GM12864 (cell line): Measurements from ENCODE around the gene COPS3.

Source experiments
- DNase-seq: peaks from one replicate; pipeline ENCODE4 v3.0.0-alpha.2; 2011; ENCODE audit warnings: low read depth
- H3K4me3 ChIP-seq: 2 replicates; pipeline ENCODE4 v1.5.1; 2011; ENCODE audit warnings: mild to moderate bottlenecking, low read depth, low read length, control low read depth
- TF ChIP-seq, protein P1 (sequence below): IDR thresholded peaks from 2 replicates; pipeline ENCODE4 v1.5.1; 2011; ENCODE audit warnings: low read depth, mild to moderate bottlenecking, moderate library complexity, low read length, control low read depth, inconsistent platforms; ENCODE audit errors: missing control alignments

COPS3 gene

DNA sequence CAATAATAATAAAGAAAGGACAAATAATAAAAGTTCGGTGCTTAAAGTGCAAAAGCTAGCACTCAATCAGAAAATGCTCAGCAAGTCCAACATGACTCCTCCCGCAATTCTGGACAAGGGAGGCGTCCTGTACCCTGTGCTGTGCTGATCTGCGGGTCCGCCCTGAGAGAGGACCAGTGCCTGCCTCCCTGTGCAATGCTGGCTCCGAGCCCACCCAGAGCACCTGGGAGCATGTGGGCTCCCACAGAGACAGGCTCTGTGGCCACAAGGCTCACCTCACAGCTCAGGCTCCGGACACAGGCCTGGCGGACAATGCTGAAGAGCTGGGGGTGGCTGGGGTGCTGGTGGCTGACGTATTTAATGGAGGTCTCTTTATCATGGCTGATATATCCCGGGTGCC lies 55.1 kb downstream of the COPS3 start:
- TF ChIP-seq, protein P1, sequence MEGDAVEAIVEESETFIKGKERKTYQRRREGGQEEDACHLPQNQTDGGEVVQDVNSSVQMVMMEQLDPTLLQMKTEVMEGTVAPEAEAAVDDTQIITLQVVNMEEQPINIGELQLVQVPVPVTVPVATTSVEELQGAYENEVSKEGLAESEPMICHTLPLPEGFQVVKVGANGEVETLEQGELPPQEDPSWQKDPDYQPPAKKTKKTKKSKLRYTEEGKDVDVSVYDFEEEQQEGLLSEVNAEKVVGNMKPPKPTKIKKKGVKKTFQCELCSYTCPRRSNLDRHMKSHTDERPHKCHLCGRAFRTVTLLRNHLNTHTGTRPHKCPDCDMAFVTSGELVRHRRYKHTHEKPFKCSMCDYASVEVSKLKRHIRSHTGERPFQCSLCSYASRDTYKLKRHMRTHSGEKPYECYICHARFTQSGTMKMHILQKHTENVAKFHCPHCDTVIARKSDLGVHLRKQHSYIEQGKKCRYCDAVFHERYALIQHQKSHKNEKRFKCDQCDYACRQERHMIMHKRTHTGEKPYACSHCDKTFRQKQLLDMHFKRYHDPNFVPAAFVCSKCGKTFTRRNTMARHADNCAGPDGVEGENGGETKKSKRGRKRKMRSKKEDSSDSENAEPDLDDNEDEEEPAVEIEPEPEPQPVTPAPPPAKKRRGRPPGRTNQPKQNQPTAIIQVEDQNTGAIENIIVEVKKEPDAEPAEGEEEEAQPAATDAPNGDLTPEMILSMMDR = no peak
- H3K4me3 ChIP-seq = no peak overlapping the region
- no peak for DNase-seq

DNA sequence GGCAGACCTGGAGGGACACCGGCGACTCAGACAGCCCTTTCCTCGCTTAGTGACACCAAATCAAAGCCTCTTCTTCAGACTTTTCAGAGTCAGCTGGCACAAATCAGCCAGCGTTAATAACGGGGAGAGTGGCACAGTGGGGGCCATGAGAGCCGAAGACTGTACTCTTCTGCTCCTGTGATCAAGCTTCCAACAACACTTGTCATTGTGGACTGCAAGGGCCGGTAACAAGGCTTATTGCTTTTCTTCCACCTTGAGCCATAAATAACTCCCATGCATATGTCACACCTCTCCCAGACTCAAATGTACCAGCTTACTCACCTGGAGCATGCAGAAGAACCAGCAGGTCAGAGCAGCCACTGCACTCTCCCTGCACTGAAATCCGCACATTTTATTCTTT lies 56.9 kb downstream of the COPS3 start:
- DNase-seq = no peak
- no peak overlapping the region for H3K4me3 ChIP-seq
- TF ChIP-seq, protein P1 = no peak

DNA sequence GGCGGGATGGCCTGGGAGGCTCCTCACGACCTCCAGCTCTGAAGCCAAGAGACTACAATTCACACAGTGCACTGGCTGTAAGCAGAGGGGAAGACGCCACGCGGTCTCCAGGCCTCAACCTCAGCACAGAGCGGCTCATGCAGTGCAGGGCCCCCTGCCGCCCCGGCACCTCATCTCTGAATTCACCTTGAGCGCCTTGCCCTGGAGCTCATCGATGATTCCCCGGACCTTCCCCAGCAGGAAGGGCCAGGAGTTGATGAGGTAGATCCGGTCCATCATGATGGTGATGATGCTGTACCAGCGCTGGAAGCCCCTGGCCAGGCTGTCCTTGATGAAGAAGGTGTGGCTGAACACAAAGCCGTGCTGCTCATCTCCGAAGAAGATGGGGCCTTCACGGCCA lies 57.3 kb downstream of the COPS3 start:
- TF ChIP-seq, protein P1 = no peak
- no peak overlapping the region for H3K4me3 ChIP-seq
- no peak for DNase-seq

DNA sequence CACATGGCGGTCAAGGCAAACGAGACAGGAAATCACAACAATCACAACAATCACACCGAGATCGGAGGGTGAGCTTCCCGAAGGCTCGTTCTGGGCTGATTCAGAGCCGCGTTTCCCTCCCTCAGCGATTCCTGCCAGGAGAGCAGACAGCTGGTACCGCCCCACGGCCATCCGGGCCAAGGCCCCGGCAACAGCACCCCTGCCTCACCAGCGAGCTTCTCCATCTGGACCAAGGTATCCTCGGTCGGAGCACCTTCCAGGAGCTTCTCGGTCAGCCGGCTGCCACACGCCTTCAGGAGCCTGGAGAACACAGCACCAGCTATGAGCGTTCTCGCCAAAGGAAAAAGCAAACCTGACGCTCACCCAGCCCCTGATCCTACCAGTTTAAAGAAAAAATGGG lies 59.7 kb downstream of the COPS3 start:
- TF ChIP-seq, protein P1 = no peak
- H3K4me3 ChIP-seq = no peak overlapping the region
- DNase-seq = no peak

DNA sequence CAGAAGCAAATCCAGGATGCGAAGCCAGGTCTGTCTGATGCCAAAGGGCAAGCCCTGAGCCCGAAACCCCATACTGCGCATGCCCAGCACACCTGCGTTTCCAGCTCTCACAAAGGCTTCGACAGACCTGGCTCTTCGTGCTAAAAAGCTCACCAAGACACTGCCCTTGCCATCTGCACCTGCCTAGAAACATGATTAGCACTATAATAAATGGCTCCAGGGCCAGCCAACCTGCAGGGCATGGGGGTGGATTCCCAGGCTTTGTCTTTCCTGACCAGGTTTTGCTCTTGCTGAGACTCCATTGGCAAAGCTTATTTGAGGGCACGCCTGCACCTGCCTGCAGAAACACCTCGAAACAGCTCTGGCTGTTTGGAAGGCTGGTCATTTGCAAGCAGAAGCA lies 60.5 kb downstream of the COPS3 start:
- TF ChIP-seq, protein P1 = no peak
- no peak for DNase-seq
- H3K4me3 ChIP-seq = no peak overlapping the region

DNA sequence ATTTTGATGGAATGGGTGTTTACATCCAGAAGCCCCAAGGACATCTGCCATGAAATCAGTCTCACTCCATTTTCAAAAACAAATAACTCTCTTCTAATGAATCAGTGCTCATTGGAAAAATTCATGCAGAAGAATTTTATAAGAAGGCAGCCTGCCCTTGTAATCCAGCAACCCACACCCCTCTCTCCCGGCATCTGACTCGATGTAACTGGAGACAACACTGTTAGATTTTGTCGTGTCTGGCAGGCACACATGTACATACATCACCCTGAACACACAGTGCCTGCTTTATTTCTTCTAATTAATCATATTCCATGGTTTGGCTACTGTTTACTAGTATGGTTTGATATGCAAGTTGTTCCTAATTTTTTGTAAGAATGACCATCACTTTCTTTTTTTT lies 63.1 kb downstream of the COPS3 start:
- TF ChIP-seq, protein P1 = no peak
- DNase-seq = no peak
- H3K4me3 ChIP-seq = no peak overlapping the region

DNA sequence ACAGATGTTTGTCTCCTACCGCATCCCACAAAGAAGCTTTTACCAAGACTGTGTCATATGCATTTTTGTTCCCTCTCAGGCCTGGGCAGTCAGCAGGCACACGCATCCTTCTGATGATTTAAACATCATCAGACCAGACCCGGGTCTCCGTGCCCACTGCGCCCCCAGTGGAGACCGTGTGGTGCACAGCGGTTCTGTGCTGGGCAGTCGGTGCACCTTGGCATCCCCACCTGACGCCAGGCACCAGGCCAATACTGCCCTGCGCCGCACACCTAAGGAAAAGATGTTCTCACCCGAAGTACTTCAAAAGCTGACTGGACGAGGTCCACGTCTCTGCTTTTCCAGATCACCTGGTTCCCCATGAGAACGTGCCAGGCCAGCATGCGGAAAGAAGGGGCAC lies 64.3 kb downstream of the COPS3 start:
- no peak overlapping the region for H3K4me3 ChIP-seq
- TF ChIP-seq, protein P1 = no peak
- no peak for DNase-seq
